H1 (cell line): ENCODE measurements around the gene CST7.

Source experiments
- BCL11A ChIP-seq, 2 experiments: IDR thresholded peaks; one replicate each; pipeline ENCODE4 v1.6.1; 2011; ENCODE audit warnings: low read depth in 2 of 2, low read length in 2 of 2, mild to moderate bottlenecking in 2 of 2
- CTCF ChIP-seq, 3 experiments: IDR thresholded peaks; 1 replicate in 2 of 3; 2 replicates in 1 of 3; pipeline versions ENCODE4 v1.5.1 to v1.6.1; 2011; ENCODE audit warnings: low read length in 3 of 3, mild to moderate bottlenecking in 3 of 3, inconsistent platforms in 2 of 3, low read depth in 1 of 3, moderate library complexity in 1 of 3; ENCODE audit not compliant: insufficient read depth in 1 of 3; ENCODE audit errors: control extremely low read depth in 1 of 3
- EZH2 ChIP-seq: fragments of 200-600 bp; sonication (generic); IDR thresholded peaks from 2 replicates; pipeline ENCODE4 v1.7.1; 2012; ENCODE audit warnings: low read depth, mild to moderate bottlenecking, moderate library complexity, low read length, inconsistent platforms; ENCODE audit not compliant: severe bottlenecking
- KDM5A ChIP-seq: fragments of 200-600 bp; IDR thresholded peaks from 2 replicates; pipeline ENCODE4 v1.7.1; 2012; ENCODE audit warnings: mild to moderate bottlenecking, low read length, inconsistent platforms, mixed read lengths
- USF2 ChIP-seq: IDR thresholded peaks from 2 replicates; pipeline ENCODE4 v1.6.1; 2011; ENCODE audit warnings: low read length, improper control_type of control experiment

- TF ChIP-seq EZH2: no peak
- no peak for TF ChIP-seq BCL11A (IDR thresholded peaks at IDR 0.05; ENCODE audit: low read depth in 2 of 2, low read length in 2 of 2)
- TF ChIP-seq KDM5A: no peak
- TF ChIP-seq USF2: no peak
- no peak for TF ChIP-seq CTCF (IDR thresholded peaks at IDR 0.05; ENCODE audit: control extremely low read depth in 1 of 3, insufficient read depth in 1 of 3, low read depth in 1 of 3, low read length in 3 of 3)
Observed at GRCh38 chr20:24913076-24913628, 35.9 kb upstream of the CST7 start.
